ENCODE data around the gene SUMO2. TPM values are rescaled to one million over a fixed set of nuclear protein-coding genes. Genes with fewer than 3 reads are reported as not detected.

The SUMO2 gene
- total and polyA plus RNA-seq, 9 of the 15 experiments (the other 6 are each of a cell fraction or from before 2014, with no cell fraction given), result 157 to 733 (median 419) TPM

GRCh38 chr17:75182569-75183436 is at the start of gene SUMO2 (continued):
- TF ChIP-seq HBP1 (CRISPR knock-in tag; IDR thresholded peaks at IDR 0.05) (no peak), BRF2 (IDR thresholded peaks at IDR 0.05; ENCODE audit: borderline replicate concordance, insufficient read depth, insufficient read length) (no peak), MIER1 (IDR thresholded peaks at IDR 0.05; ENCODE audit: low read depth) (no peak), ETV6 (IDR thresholded peaks at IDR 0.05; ENCODE audit: borderline replicate concordance in 1 of 2, low read depth in 2 of 2, low read length in 1 of 2) (no peak), ETV6 (CRISPR knock-in tag; IDR thresholded peaks at IDR 0.05; ENCODE audit: borderline replicate concordance) (no peak), ZNF347 (CRISPR knock-in tag; IDR thresholded peaks at IDR 0.05; ENCODE audit: low read depth) (no peak), AFF4 (CRISPR knock-in tag; IDR thresholded peaks at IDR 0.05) (no peak; the same call in none of the 2 replicates), FOXK1 (CRISPR knock-in tag; IDR thresholded peaks at IDR 0.05; ENCODE audit: borderline replicate concordance) (no peak), ZFP91 (CRISPR knock-in tag; IDR thresholded peaks at IDR 0.05) (no peak), NR2C1 (IDR thresholded peaks at IDR 0.05) (no peak), NR2C1 (tag; IDR thresholded peaks at IDR 0.05) (peak; percentile 83), TRIM25 (IDR thresholded peaks at IDR 0.05; ENCODE audit: borderline replicate concordance) (no peak), ELK1 (CRISPR knock-in tag; IDR thresholded peaks at IDR 0.05) (no peak), CC2D1A (IDR thresholded peaks at IDR 0.05) (no peak)

Measured in K562 (cell line).